Measurements from ENCODE around the gene BNIPL.

- TF ChIP-seq POLR2A (IDR thresholded peaks at IDR 0.05) = no peak
- TF ChIP-seq, protein P1, sequence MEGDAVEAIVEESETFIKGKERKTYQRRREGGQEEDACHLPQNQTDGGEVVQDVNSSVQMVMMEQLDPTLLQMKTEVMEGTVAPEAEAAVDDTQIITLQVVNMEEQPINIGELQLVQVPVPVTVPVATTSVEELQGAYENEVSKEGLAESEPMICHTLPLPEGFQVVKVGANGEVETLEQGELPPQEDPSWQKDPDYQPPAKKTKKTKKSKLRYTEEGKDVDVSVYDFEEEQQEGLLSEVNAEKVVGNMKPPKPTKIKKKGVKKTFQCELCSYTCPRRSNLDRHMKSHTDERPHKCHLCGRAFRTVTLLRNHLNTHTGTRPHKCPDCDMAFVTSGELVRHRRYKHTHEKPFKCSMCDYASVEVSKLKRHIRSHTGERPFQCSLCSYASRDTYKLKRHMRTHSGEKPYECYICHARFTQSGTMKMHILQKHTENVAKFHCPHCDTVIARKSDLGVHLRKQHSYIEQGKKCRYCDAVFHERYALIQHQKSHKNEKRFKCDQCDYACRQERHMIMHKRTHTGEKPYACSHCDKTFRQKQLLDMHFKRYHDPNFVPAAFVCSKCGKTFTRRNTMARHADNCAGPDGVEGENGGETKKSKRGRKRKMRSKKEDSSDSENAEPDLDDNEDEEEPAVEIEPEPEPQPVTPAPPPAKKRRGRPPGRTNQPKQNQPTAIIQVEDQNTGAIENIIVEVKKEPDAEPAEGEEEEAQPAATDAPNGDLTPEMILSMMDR (IDR thresholded peaks at IDR 0.05) = no peak
These were observed 28.5 kb upstream of the BNIPL start for GRCh38 chr1:151007853-151008243.
